GM12878 (cell line): Measurements from ENCODE around the gene SLX9. TPM values are rescaled to one million over a fixed set of nuclear protein-coding genes. Genes with fewer than 3 reads are reported as not detected.

Source experiments
- ATAC-seq: fragments of 200-7000 bp; cut with Tn5 transposase; 3 replicates; pipeline ENCODE4 v1.9.1; 2020; ENCODE audit warnings: mild to moderate bottlenecking, moderate library complexity
- BruUV-seq: library from RNA; stranded (reverse); fragments of 400-500 nt; replicated peaks from 2 replicates; lab custom pipeline; 2021; lab: Mats Ljungman, UMichigan
- CTCF ChIA-PET: fragments of 300-600 bp; sonication (Branson Sonifier 250); formaldehyde crosslinking; extraction: SDS; loops from one replicate; lab custom pipeline; 2021; ENCODE audit warnings: inconsistent platforms; lab: Yijun Ruan, JAX
- POLR2A ChIA-PET: fragments of 350-600 bp; formaldehyde crosslinking; extraction: SDS; loops from one replicate; lab custom pipeline; 2021; ENCODE audit warnings: inconsistent platforms; lab: Charles Lee
- RAD21 ChIA-PET: fragments of 300-600 bp; sonication (Branson Sonifier 250); formaldehyde crosslinking; loops from one replicate; lab custom pipeline; 2023; ENCODE audit warnings: antibody characterized with exemption; ENCODE audit not compliant: unreplicated experiment; lab: Charles Lee
- SMC1A ChIA-PET: fragments of 300-600 bp; sonication (Branson Sonifier 250); formaldehyde crosslinking; loops from one replicate; lab custom pipeline; 2023; ENCODE audit not compliant: unreplicated experiment, uncharacterized antibody; lab: Charles Lee
- DNase-seq: peaks from one replicate; pipeline ENCODE4 v3.0.0-alpha.2; 2011; ENCODE audit warnings: low read depth, low spot score
- FAIRE-seq: peaks from 3 replicates; lab custom pipeline; 2011; peaks lifted over from hg19 to GRCh38; lab: Jason Lieb, UNC
- H2AFZ ChIP-seq: 2 replicates; pipeline ENCODE4 v1.6.0; 2011; ENCODE audit warnings: low read depth, low read length, control low read depth; ENCODE audit not compliant: control insufficient read depth
- H3K27ac ChIP-seq: 2 replicates; pipeline ENCODE4 v1.5.1; 2011; ENCODE audit warnings: control low read depth; ENCODE audit not compliant: control insufficient read depth, insufficient read depth
- H3K27me3 ChIP-seq, 2 experiments: replicated peaks in 1 of 2; 2 replicates each; pipeline versions ENCODE4 v1.6.0 to v1.6.1; 2011; ENCODE audit warnings: low read length in 1 of 2; ENCODE audit not compliant: control insufficient read depth in 2 of 2, insufficient read depth in 2 of 2
- H3K36me3 ChIP-seq, 2 experiments: 2 replicates each; pipeline ENCODE4 v1.5.1; 2011; ENCODE audit warnings: low read length in 1 of 2; ENCODE audit not compliant: control insufficient read depth in 2 of 2, insufficient read depth in 2 of 2
- H3K4me1 ChIP-seq: 2 replicates; pipeline ENCODE4 v1.6.1; 2011; ENCODE audit warnings: mild to moderate bottlenecking, low read length, moderate library complexity, mixed read lengths; ENCODE audit not compliant: control insufficient read depth, insufficient read depth
- H3K4me2 ChIP-seq: 2 replicates; pipeline ENCODE4 v1.6.0; 2011; ENCODE audit warnings: control low read depth; ENCODE audit not compliant: control insufficient read depth, insufficient read depth
- H3K4me3 ChIP-seq: fragments of 200-600 bp; sonication (generic); 2 replicates; pipeline ENCODE4 v1.5.1; 2016
- H3K79me2 ChIP-seq: 2 replicates; pipeline ENCODE4 v1.6.0; 2011; ENCODE audit warnings: low read length; ENCODE audit not compliant: control insufficient read depth, insufficient read depth
- H3K9ac ChIP-seq: 2 replicates; pipeline ENCODE4 v1.8.0; 2011; ENCODE audit warnings: low read length, control low read depth, mixed read lengths; ENCODE audit not compliant: control insufficient read depth, insufficient read depth
- H3K9me3 ChIP-seq: replicated peaks from 3 replicates; pipeline ENCODE4 v1.5.1; 2011; ENCODE audit warnings: mild to moderate bottlenecking, low read length; ENCODE audit not compliant: control insufficient read depth, insufficient read depth
- H4K20me1 ChIP-seq: 2 replicates; pipeline ENCODE4 v1.6.0; 2011; ENCODE audit not compliant: control insufficient read depth, insufficient read depth
- ATF7 ChIP-seq: fragments of 450-650 bp; IDR thresholded peaks from 2 replicates; pipeline ENCODE4 v1.6.1; 2016; ENCODE audit warnings: low read depth, mild to moderate bottlenecking
- BCL11A ChIP-seq: IDR thresholded peaks from 2 replicates; pipeline ENCODE4 v1.6.1; 2011; ENCODE audit warnings: low read depth, low read length
- BHLHE40 ChIP-seq, 2 experiments: fragments of 450-650 bp in 1 of 2; IDR thresholded peaks; 2 replicates each; pipeline ENCODE4 v1.6.1; 2011 to 2017; ENCODE audit warnings: low read depth in 2 of 2, borderline replicate concordance in 1 of 2, improper control_type of control experiment in 1 of 2, low read length in 1 of 2, mild to moderate bottlenecking in 1 of 2
- CEBPB ChIP-seq, 2 experiments: fragments of 150-350 bp in 1 of 2; IDR thresholded peaks; 2 replicates each; pipeline ENCODE4 v1.6.1; 2012 to 2014; ENCODE audit warnings: low read depth in 2 of 2, low read length in 2 of 2, borderline replicate concordance in 1 of 2, inconsistent platforms in 1 of 2
- IRF4 ChIP-seq: IDR thresholded peaks from 2 replicates; pipeline ENCODE4 v1.6.1; 2011; ENCODE audit warnings: low read depth, low read length
- KAT2A ChIP-seq: conservative IDR thresholded peaks from 2 replicates; pipeline ENCODE4 v1.6.1; 2011; ENCODE audit warnings: low read depth, low read length; ENCODE audit not compliant: control insufficient read depth
- NFXL1 ChIP-seq: fragments of 450-650 bp; IDR thresholded peaks from 2 replicates; pipeline ENCODE4 v1.6.1; 2017; ENCODE audit warnings: antibody characterized with exemption, mild to moderate bottlenecking, borderline replicate concordance
- PAX5 ChIP-seq: IDR thresholded peaks from 2 replicates; pipeline ENCODE4 v1.6.1; 2011; ENCODE audit warnings: low read depth, low read length, borderline replicate concordance
- RAD51 ChIP-seq: fragments of 450-650 bp; IDR thresholded peaks from 2 replicates; pipeline ENCODE4 v1.6.1; 2016; ENCODE audit warnings: moderate library complexity, mild to moderate bottlenecking, inconsistent platforms
- RFX5 ChIP-seq: IDR thresholded peaks from 2 replicates; pipeline ENCODE4 v1.6.1; 2011; ENCODE audit warnings: low read depth, low read length, improper control_type of control experiment
- SMAD1 ChIP-seq: fragments of 450-650 bp; IDR thresholded peaks from 2 replicates; pipeline ENCODE4 v1.6.1; 2018; ENCODE audit warnings: mild to moderate bottlenecking, low read depth; ENCODE audit not compliant: partially characterized antibody
- SREBF1 ChIP-seq: IDR thresholded peaks from 2 replicates; pipeline ENCODE4 v1.6.1; 2012; ENCODE audit warnings: mild to moderate bottlenecking, low read length
- SRF ChIP-seq, 2 experiments: IDR thresholded peaks; 2 replicates each; pipeline ENCODE4 v1.6.1; 2011; ENCODE audit warnings: low read depth in 2 of 2, low read length in 2 of 2, mild to moderate bottlenecking in 1 of 2, moderate library complexity in 1 of 2
- STAT1 ChIP-seq: fragments of 450-650 bp; conservative IDR thresholded peaks from 2 replicates; pipeline ENCODE4 v1.6.1; 2014; ENCODE audit warnings: antibody characterized with exemption, mild to moderate bottlenecking
- ZNF24 ChIP-seq: fragments of 450-650 bp; IDR thresholded peaks from 2 replicates; pipeline ENCODE4 v1.6.1; 2017; ENCODE audit warnings: antibody characterized with exemption, mild to moderate bottlenecking
- WGBS: methylation state at CpG from one replicate; pipeline ENCODE4 v1.1.6; 2016; ENCODE audit warnings: low lambda C conversion rate; ENCODE audit not compliant: insufficient replicate concordance, insufficient coverage; ENCODE audit errors: missing lambda C conversion rate; 5-methylcytosine and 5-hydroxymethylcytosine counted together
- in situ Hi-C: fragments of 300-500 bp; cut with MboI; formaldehyde crosslinking; loops from 9 replicates; pipeline ENCODE4 v1.14.3; 2018; ENCODE audit warnings: mixed read lengths
- intact Hi-C: fragments of 100-400 bp; cut with micrococcal nuclease; formaldehyde crosslinking; loops from one replicate; pipeline ENCODE4 v1.14.2; 2022; ENCODE audit not compliant: unreplicated experiment
- polyA plus RNA-seq, 11 experiments: library from polyadenylated mRNA; depleted of rRNA in 4 of 11; unstranded in 6 of 11; stranded (reverse) in 5 of 11; fragments of >200 nt; fragmentation: Nextera tagmentation in 4 of 11; fragmentation: Illumina TruSeq in 1 of 11; extraction: Ambion mirVana in 4 of 11; extraction: Trizol in 1 of 11; gene quantifications; 1 replicate in 1 of 11; 2 replicates in 10 of 11; pipeline versions ENCODE4 v1.2.1 to v1.2.3, GENCODE V29; 2011 to 2016; ENCODE audit warnings: inconsistent platforms in 2 of 11, missing spikeins in 2 of 11, low read depth in 1 of 11
- total RNA-seq, 4 experiments: library from RNA; depleted of rRNA in 3 of 4; stranded (reverse); fragments of >200 nt in 3 of 4; fragmentation: Illumina TruSeq in 1 of 4; extraction: Trizol in 1 of 4; gene quantifications; 2 replicates each; pipeline versions ENCODE4 v1.2.1 to v1.2.3, GENCODE V29; 2013 to 2021
- TF ChIP-seq, protein P1 (sequence below): fragments of 150-350 bp; IDR thresholded peaks from 2 replicates; pipeline ENCODE4 v1.6.1; 2014; ENCODE audit warnings: mild to moderate bottlenecking, low read depth, low read length
- TF ChIP-seq, protein P2 (sequence below): fragments of 450-650 bp; formaldehyde crosslinking; IDR thresholded peaks from 2 replicates; pipeline ENCODE4 v1.5.0; 2022; ENCODE audit warnings: mild to moderate bottlenecking, missing genetic modification characterization

The SLX9 gene
- total and polyA plus RNA-seq, 10 of the 15 experiments (the other 5 are each of a cell fraction or from before 2014, with no cell fraction given) = 0.69 to 81.3 (median 33.9) TPM

DNA sequence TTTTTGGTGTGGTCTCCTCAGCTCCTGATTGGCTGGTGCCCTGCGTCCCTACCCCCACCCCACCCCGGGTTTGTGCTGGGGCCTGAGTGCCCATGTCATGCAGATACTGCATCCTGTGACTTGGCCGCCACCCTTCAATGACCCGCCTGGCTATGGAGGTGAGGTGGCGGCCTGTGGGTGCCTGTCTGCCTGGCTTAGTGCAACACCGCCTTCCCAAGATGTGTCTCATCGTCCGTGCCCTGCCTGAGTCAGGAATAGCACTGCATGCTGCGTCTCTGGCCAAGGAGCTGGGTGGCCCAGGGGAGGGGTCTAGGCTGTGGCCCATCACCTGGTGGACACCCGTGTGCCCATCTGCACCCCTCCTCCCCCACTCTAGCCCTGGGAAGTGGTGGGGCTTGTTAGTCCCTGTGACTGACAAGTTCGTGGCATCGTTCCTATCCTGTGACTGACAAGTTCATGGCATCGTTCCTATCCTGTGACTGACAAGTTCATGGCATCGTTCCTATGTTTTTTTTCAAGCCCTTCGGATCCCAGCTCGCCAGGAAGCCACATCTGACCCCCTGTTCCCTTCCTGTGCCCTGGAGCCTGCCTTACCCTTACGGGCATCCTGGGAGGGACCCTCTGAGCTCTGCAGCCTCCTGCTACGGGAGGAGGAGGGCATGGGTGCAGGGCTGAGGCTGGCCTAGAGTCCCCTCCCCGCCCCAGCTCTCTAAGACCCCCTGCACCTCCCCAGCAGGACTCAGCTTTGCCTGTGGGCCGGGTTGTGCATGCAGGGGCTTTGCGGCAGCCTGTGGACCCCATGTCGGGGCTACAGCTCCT, 7.5 kb downstream of the SLX9 start:
- Histone ChIP-seq H3K9ac (no peak overlapping the region), H3K4me2 (no peak overlapping the region), H4K20me1 (peaks cover 8% of the 10 kb centered on the region), H3K27ac (no peak overlapping the region), H3K9me3 (no peaks in the 10 kb centered on the region), H3K36me3 (peaks cover 3 to 32% of the 10 kb centered on the region in 2 experiments; a peak in 2 of 4 replicates), H2AFZ (no peak overlapping the region), H3K4me1 (peaks cover 10% of the 10 kb centered on the region), H3K27me3 (no peaks in the 10 kb centered on the region), H3K4me3 (no peak overlapping the region), H3K79me2 (peaks cover 14% of the 10 kb centered on the region)
- POLR2A ChIA-PET = no interaction called here
- RAD21 ChIA-PET = interaction anchor here (6.4 to 11.2 kb wide), 2 partner anchors 181 to 191 kb away, joined by 104 to 141 read pairs; no protein-coding TSS in a partner anchor
- SMC1A ChIA-PET = interaction anchor here (3.6 to 12.3 kb wide), 2 partner anchors 179 to 190 kb away, joined by 48 to 153 read pairs; no protein-coding TSS in a partner anchor
- DNase-seq (no peak), ATAC-seq (no peak), FAIRE-seq (no peak)
- CTCF ChIA-PET = interaction anchor here (1.3 to 11.8 kb wide), 3 partner anchors 181 to 362 kb away, joined by 3 to 235 read pairs (median 219); no protein-coding TSS in a partner anchor
- TF ChIP-seq BHLHE40 (IDR thresholded peaks at IDR 0.05; ENCODE audit: borderline replicate concordance in 1 of 2, low read depth in 2 of 2, low read length in 1 of 2) (no peak), SREBF1 (no peak), RFX5 (no peak), BCL11A (no peak), KAT2A (no peak), ZNF24 (no peak), CEBPB (IDR thresholded peaks at IDR 0.05; ENCODE audit: borderline replicate concordance in 1 of 2, low read depth in 2 of 2, low read length in 2 of 2) (no peak), ATF7 (no peak), PAX5 (no peak), STAT1 (no peak), NFXL1 (no peak), SMAD1 (no peak), SRF (IDR thresholded peaks at IDR 0.05; ENCODE audit: low read depth in 2 of 2, low read length in 2 of 2) (no peak), RAD51 (no peak), IRF4 (no peak)
- TF ChIP-seq, protein P1, sequence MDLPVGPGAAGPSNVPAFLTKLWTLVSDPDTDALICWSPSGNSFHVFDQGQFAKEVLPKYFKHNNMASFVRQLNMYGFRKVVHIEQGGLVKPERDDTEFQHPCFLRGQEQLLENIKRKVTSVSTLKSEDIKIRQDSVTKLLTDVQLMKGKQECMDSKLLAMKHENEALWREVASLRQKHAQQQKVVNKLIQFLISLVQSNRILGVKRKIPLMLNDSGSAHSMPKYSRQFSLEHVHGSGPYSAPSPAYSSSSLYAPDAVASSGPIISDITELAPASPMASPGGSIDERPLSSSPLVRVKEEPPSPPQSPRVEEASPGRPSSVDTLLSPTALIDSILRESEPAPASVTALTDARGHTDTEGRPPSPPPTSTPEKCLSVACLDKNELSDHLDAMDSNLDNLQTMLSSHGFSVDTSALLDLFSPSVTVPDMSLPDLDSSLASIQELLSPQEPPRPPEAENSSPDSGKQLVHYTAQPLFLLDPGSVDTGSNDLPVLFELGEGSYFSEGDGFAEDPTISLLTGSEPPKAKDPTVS = no peak
- TF ChIP-seq, protein P2, sequence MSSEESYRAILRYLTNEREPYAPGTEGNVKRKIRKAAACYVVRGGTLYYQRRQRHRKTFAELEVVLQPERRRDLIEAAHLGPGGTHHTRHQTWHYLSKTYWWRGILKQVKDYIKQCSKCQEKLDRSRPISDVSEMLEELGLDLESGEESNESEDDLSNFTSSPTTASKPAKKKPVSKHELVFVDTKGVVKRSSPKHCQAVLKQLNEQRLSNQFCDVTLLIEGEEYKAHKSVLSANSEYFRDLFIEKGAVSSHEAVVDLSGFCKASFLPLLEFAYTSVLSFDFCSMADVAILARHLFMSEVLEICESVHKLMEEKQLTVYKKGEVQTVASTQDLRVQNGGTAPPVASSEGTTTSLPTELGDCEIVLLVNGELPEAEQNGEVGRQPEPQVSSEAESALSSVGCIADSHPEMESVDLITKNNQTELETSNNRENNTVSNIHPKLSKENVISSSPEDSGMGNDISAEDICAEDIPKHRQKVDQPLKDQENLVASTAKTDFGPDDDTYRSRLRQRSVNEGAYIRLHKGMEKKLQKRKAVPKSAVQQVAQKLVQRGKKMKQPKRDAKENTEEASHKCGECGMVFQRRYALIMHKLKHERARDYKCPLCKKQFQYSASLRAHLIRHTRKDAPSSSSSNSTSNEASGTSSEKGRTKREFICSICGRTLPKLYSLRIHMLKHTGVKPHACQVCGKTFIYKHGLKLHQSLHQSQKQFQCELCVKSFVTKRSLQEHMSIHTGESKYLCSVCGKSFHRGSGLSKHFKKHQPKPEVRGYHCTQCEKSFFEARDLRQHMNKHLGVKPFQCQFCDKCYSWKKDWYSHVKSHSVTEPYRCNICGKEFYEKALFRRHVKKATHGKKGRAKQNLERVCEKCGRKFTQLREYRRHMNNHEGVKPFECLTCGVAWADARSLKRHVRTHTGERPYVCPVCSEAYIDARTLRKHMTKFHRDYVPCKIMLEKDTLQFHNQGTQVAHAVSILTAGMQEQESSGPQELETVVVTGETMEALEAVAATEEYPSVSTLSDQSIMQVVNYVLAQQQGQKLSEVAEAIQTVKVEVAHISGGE (CRISPR knock-in tag) = no peak
- in situ Hi-C loops = loop anchor here (5.0 kb wide), 2 partner anchors 180 to 880 kb away; no protein-coding TSS in a partner anchor
- intact Hi-C loops = no loop called here
- 86% methylated on average over 22 of the region's 22 CpGs for WGBS
- BruUV-seq = no TSS peak
